ENCODE measurements around the gene FLT4.

GRCh38 chr5:180643191-180643851, 6.1 kb downstream of the FLT4 start:
- TF ChIP-seq CTCF (IDR thresholded peaks at IDR 0.05) (no peak), POLR2A (IDR thresholded peaks at IDR 0.05) (no peak)

Measured in lower leg skin (tissue), 3 donors.